Measurements from ENCODE around the gene PANK4.

PANK4 gene

DNA sequence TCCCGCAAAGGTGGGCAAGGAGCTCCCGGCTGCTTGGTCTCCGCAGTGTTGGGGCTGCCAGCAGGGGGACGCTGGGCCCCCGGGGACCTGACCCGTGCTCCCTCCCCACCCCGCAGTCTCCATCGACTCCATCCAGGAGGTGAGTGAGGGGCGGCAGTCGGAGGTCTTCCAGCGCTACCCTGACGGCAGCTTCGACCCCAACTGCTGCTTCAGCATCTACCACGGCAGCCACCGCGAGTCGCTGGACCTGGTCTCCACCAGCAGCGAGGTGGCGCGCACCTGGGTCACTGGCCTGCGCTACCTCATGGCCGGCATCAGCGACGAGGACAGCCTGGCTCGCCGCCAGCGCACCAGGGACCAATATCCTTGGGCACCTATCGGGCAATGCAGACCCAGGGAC lies 46.8 kb downstream of the PANK4 start:
- no peak for DNase-seq (ENCODE audit: low spot score)
- TF ChIP-seq, protein P1, sequence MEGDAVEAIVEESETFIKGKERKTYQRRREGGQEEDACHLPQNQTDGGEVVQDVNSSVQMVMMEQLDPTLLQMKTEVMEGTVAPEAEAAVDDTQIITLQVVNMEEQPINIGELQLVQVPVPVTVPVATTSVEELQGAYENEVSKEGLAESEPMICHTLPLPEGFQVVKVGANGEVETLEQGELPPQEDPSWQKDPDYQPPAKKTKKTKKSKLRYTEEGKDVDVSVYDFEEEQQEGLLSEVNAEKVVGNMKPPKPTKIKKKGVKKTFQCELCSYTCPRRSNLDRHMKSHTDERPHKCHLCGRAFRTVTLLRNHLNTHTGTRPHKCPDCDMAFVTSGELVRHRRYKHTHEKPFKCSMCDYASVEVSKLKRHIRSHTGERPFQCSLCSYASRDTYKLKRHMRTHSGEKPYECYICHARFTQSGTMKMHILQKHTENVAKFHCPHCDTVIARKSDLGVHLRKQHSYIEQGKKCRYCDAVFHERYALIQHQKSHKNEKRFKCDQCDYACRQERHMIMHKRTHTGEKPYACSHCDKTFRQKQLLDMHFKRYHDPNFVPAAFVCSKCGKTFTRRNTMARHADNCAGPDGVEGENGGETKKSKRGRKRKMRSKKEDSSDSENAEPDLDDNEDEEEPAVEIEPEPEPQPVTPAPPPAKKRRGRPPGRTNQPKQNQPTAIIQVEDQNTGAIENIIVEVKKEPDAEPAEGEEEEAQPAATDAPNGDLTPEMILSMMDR (IDR thresholded peaks at IDR 0.05): no peak
- H3K4me3 ChIP-seq: no peak overlapping the region
- no peak overlapping the region for H3K27ac ChIP-seq

DNA sequence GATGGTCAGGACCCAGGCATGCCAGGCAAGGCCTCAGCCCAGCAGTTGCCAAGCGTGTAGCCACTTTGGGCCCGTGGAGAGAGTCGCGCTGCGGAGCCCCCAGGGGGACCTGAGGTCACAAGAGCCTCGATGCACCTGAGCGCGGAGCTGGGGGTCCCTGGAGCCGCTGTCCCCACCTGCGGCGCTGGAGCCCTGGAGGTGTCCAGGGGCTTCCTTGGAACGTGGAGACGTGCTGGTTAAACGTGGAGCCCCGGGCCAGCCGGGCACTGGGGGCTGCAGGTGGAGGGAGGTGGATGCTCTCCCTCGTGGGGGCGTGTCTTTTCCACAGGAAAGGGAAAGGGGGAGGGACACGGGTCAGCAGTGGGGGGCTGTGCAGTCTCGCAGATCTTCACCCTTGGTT lies 47.2 kb downstream of the PANK4 start:
- no peak overlapping the region for H3K4me3 ChIP-seq
- TF ChIP-seq, protein P1 (IDR thresholded peaks at IDR 0.05): no peak
- DNase-seq (ENCODE audit: low spot score): no peak
- H3K27ac ChIP-seq: no peak overlapping the region

DNA sequence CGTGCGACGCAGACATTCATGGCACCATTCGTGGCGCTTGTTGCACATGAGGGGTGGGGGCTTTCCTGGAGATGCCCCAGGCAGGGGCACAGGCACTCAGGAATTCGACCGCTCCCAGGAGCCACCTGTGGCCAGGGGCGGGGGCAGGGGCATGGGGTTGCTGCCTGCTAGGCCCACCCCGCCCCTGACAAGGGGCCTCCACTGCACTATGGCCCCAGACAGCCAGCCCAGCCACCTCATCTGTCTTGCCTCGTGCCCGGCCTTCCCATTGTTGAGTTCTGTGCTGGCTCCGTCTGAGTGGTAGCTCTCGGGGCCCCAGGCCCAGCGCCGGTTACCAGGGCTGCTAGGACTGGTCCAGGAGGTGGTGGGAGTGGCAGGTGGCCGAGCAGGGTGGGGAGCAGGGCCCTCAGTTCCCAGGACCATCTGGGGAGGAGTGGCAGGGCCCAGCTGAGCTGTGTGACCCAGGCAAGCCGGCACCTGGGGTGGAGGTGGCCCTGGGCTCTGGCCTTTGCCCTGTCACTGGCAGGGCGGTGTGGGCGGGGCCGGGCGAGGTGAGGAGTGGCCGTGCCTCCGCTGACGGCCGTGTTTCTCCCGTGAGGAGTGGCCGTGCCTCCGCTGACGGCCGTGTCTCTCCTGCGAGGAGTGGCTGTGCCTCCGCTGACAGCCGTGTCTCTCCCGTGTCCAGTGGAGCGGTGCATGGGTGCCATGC lies 48.5 kb downstream of the PANK4 start:
- Histone ChIP-seq H3K4me3 (no peak overlapping the region), H3K27ac (no peak overlapping the region)
- DNase-seq (ENCODE audit: low spot score): no peak
- TF ChIP-seq, protein P1 (IDR thresholded peaks at IDR 0.05): no peak

DNA sequence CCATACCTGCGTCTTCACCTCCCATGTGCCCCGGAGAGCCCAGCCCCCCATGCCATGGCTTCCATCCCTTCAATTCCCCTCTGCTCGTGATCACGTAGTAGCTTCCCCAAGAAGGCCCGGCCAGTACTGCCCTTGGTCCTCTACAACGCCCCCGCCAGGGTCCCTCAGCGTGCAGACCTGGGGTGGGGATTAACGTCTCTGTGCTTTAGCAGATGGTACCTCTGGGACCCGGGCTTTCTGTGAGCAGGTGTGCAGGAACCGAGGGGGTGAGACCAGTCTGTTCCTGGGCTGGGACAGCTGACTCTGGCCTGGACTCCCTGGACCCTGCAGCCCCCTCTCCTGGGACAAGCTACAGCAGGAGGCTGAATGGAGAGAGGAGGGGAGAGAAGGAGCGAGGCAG lies 49.1 kb downstream of the PANK4 start:
- DNase-seq (ENCODE audit: low spot score): no peak

DNA sequence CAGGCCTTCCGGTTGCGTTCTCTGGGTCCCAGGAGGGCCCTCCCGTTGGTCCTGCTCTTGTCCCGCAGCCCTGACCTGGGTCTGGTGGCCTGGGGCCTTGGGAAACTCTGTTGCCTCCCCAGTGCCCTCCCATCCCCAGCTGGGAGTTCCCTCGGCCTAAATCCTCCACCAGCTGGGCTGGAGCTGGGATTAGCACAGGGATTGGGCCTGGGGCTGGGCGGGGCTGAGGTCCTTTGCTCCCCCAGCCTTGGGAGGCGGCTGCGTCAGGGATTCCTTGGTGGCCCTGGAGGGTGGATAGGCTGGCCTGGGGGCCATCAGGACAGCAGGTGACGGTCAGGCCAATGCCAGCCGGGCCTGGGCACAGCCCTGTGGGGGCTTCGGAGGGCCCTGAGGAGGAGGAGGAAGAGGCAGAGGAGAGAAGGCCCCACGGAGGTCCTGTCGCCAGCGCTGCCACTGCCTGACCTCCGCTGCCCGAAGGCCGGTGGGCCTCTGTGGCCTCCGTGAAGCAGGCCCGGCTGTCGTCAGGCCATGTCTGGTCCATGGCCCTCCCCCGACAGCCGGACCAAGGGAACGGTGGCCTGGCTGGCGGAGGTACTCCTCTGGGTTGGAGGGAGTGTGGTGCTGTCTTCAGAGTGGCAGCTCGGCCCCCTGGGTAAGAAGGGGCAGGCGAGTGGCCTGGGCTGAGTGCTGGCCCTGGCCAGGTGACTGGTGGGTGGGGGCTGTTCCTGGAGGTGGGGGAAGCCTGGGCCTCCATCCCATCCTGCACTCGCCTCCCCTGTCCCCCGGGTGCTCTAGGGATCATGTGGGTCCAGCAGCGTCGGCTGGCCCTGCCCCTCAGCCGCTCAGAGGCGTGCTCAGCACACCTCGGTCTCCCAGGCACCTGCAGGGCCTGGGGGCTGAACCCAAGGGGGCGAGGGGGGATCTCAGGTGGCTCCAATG lies 50.1 kb downstream of the PANK4 start, which contains the start of gene PLCH2:
Gene PLCH2, plus strand, starts transcription at position 229 of the 939 bp plus-strand sequence. Its CDS starts 300 bp downstream, at position 529.
- Histone ChIP-seq H3K4me3 (no peak within 1 kb of the TSS), H3K27ac (no peak within 1 kb of the TSS)
- TF ChIP-seq, protein P1 (IDR thresholded peaks at IDR 0.05): no peak
- no peak for DNase-seq (ENCODE audit: low spot score)

More for the DNA sequence above, 49.1 kb downstream of the PANK4 start:
- TF ChIP-seq, protein P1 (IDR thresholded peaks at IDR 0.05): no peak
- no peak overlapping the region for H3K4me3 ChIP-seq
- no peak overlapping the region for H3K27ac ChIP-seq

DNA sequence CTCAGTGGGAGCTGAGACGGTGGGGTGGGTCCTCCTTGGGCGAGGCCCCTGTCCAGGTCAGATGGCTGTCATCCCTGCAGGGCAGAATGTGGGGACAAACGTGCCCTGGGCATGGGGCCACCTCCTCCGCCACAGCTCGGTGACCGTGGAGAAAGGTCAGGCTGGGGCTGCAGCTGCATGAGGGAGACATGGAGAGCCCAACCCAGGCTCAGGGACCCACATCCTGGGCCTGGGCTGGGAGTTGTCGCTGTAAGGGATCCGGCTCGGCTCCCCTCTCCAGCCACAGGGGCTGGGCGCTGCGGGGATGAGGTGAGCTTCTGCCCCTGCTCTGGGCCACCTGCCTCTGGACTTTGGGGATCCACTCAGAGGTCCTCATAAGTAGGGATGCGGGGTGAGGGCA lies 50.8 kb downstream of the PANK4 start:
- TF ChIP-seq, protein P1 (IDR thresholded peaks at IDR 0.05): no peak
- no peak for DNase-seq (ENCODE audit: low spot score)
- no peak overlapping the region for H3K27ac ChIP-seq
- no peak overlapping the region for H3K4me3 ChIP-seq

Measured in coronary artery (tissue), 2 donors.